ENCODE data around the gene NF1.
"Not testable (repeated sequence)": the region's sequence is repeated elsewhere in the genome, so short reads cannot be mapped to it uniquely, and the experiment has no call there.

NF1 gene

GRCh38 chr17:31113368-31113767 is 18.6 kb downstream of the NF1 start:
- H4K91ac ChIP-seq (ENCODE audit: low read depth, low read length, poor library complexity); H2BK12ac ChIP-seq (ENCODE audit: low read length); H3K23ac ChIP-seq (ENCODE audit: low read depth, low read length, poor library complexity); H2AFZ ChIP-seq (ENCODE audit: low read length); H3K27ac ChIP-seq (replicated peaks; ENCODE audit: low read length); H4K8ac ChIP-seq (ENCODE audit: low read depth, low read length); DNase-seq (ENCODE audit: low spot score); H3K4me2 ChIP-seq (ENCODE audit: insufficient read depth, low read length, poor library complexity, severe bottlenecking); H3K4ac ChIP-seq (ENCODE audit: low read length); H2AK5ac ChIP-seq (ENCODE audit: low read depth, low read length); H3K27me3 ChIP-seq (ENCODE audit: control insufficient read depth in 3 of 3, insufficient read depth in 3 of 3, low read depth in 1 of 3, low read length in 3 of 3); H3K9me3 ChIP-seq (replicated peaks in 1 of 2; ENCODE audit: control insufficient read depth in 2 of 2, insufficient read depth in 1 of 2, low read depth in 1 of 2, low read length in 2 of 2); H3K18ac ChIP-seq (ENCODE audit: low read length); H3K14ac ChIP-seq (ENCODE audit: low read length); H3K4me3 ChIP-seq (ENCODE audit: low read length in 2 of 2); H3K79me1 ChIP-seq (ENCODE audit: low read depth, low read length); H2BK120ac ChIP-seq (ENCODE audit: low read depth, low read length); H2BK15ac ChIP-seq (ENCODE audit: low read length); H2BK5ac ChIP-seq (ENCODE audit: low read length); H3K9ac ChIP-seq (ENCODE audit: low read depth, low read length, poor library complexity): not testable (repeated sequence)
- Histone ChIP-seq H3K36me3 (replicated peaks in 1 of 2; ENCODE audit: control insufficient read depth in 2 of 2, insufficient read depth in 2 of 2, low read length in 2 of 2) (peaks cover 0 to 16% of the 10 kb centered on the region in 2 donors), H3K4me1 (ENCODE audit: control insufficient read depth in 2 of 2, insufficient read depth in 1 of 2, low read depth in 1 of 2, low read length in 2 of 2) (peaks cover 3 to 15% of the 10 kb centered on the region in 2 donors)
- WGBS, 2 donors (ENCODE audit: extremely low coverage in 2 of 2, insufficient read length in 2 of 2, insufficient replicate concordance in 1 of 2) = no CpG with 5 or more reads among the region's 7 CpGs

GRCh38 chr17:31113939-31114338 is 19.2 kb downstream of the NF1 start:
- no peak overlapping the region for H2BK120ac ChIP-seq (ENCODE audit: low read depth, low read length)

GRCh38 chr17:31114956-31115555 is 20.3 kb downstream of the NF1 start:
- no peaks in the 10 kb centered on the region for H3K27me3 ChIP-seq (ENCODE audit: control insufficient read depth in 3 of 3, insufficient read depth in 3 of 3, low read depth in 1 of 3, low read length in 3 of 3)
- no peak overlapping the region for H2BK120ac ChIP-seq (ENCODE audit: low read depth, low read length)
- H2BK5ac ChIP-seq (ENCODE audit: low read length) = no peak overlapping the region
- no peak overlapping the region for H2AK5ac ChIP-seq (ENCODE audit: low read depth, low read length)
- peaks cover 0 to 10% of the 10 kb centered on the region in 2 donors for H3K36me3 ChIP-seq (replicated peaks in 1 of 2; ENCODE audit: control insufficient read depth in 2 of 2, insufficient read depth in 2 of 2, low read length in 2 of 2)
- no peak overlapping the region for H3K14ac ChIP-seq (ENCODE audit: low read length)
- no peak overlapping the region for H3K4me2 ChIP-seq (ENCODE audit: insufficient read depth, low read length, poor library complexity, severe bottlenecking)
- H3K27ac ChIP-seq (replicated peaks; ENCODE audit: low read length) = no peak overlapping the region
- no CpG with 5 or more reads among the region's 3 CpGs for WGBS, 2 donors (ENCODE audit: extremely low coverage in 2 of 2, insufficient read length in 2 of 2, insufficient replicate concordance in 1 of 2)
- peaks cover 3 to 11% of the 10 kb centered on the region in 2 donors for H3K4me1 ChIP-seq (ENCODE audit: control insufficient read depth in 2 of 2, insufficient read depth in 1 of 2, low read depth in 1 of 2, low read length in 2 of 2)
- peaks cover 2% of the 10 kb centered on the region for H3K79me1 ChIP-seq (ENCODE audit: low read depth, low read length)
- H3K4ac ChIP-seq (ENCODE audit: low read length) = no peak overlapping the region
- H3K4me3 ChIP-seq (ENCODE audit: low read length in 2 of 2) = no peak overlapping the region
- no peak for DNase-seq (ENCODE audit: low spot score)
- H4K91ac ChIP-seq (ENCODE audit: low read depth, low read length, poor library complexity) = no peak overlapping the region
- H3K9ac ChIP-seq (ENCODE audit: low read depth, low read length, poor library complexity) = no peak overlapping the region
- no peak overlapping the region for H2BK12ac ChIP-seq (ENCODE audit: low read length)
- no peak overlapping the region for H2BK15ac ChIP-seq (ENCODE audit: low read length)
- H4K8ac ChIP-seq (ENCODE audit: low read depth, low read length) = no peak overlapping the region
- no peaks in the 10 kb centered on the region for H3K9me3 ChIP-seq (replicated peaks in 1 of 2; ENCODE audit: control insufficient read depth in 2 of 2, insufficient read depth in 1 of 2, low read depth in 1 of 2, low read length in 2 of 2)
- H2AFZ ChIP-seq (ENCODE audit: low read length) = no peak overlapping the region
- no peak overlapping the region for H3K18ac ChIP-seq (ENCODE audit: low read length)
- H3K23ac ChIP-seq (ENCODE audit: low read depth, low read length, poor library complexity) = no peak overlapping the region

More at GRCh38 chr17:31113939-31114338, 19.2 kb downstream of the NF1 start:
- Histone ChIP-seq H2BK12ac (ENCODE audit: low read length) (no peak overlapping the region), H3K4me2 (ENCODE audit: insufficient read depth, low read length, poor library complexity, severe bottlenecking) (no peak overlapping the region), H3K36me3 (replicated peaks in 1 of 2; ENCODE audit: control insufficient read depth in 2 of 2, insufficient read depth in 2 of 2, low read length in 2 of 2) (peaks cover 0 to 13% of the 10 kb centered on the region in 2 donors), H3K18ac (ENCODE audit: low read length) (no peak overlapping the region), H3K4ac (ENCODE audit: low read length) (no peak overlapping the region), H2AK5ac (ENCODE audit: low read depth, low read length) (no peak overlapping the region), H3K23ac (ENCODE audit: low read depth, low read length, poor library complexity) (no peak overlapping the region), H2AFZ (ENCODE audit: low read length) (no peak overlapping the region), H3K9ac (ENCODE audit: low read depth, low read length, poor library complexity) (no peak overlapping the region), H3K27me3 (ENCODE audit: control insufficient read depth in 3 of 3, insufficient read depth in 3 of 3, low read depth in 1 of 3, low read length in 3 of 3) (no peaks in the 10 kb centered on the region), H2BK5ac (ENCODE audit: low read length) (no peak overlapping the region), H3K4me3 (ENCODE audit: low read length in 2 of 2) (no peak overlapping the region), H3K79me1 (ENCODE audit: low read depth, low read length) (peaks cover 2% of the 10 kb centered on the region), H3K9me3 (replicated peaks in 1 of 2; ENCODE audit: control insufficient read depth in 2 of 2, insufficient read depth in 1 of 2, low read depth in 1 of 2, low read length in 2 of 2) (no peaks in the 10 kb centered on the region), H3K27ac (replicated peaks; ENCODE audit: low read length) (no peak overlapping the region), H2BK15ac (ENCODE audit: low read length) (no peak overlapping the region), H4K91ac (ENCODE audit: low read depth, low read length, poor library complexity) (no peak overlapping the region), H4K8ac (ENCODE audit: low read depth, low read length) (no peak overlapping the region), H3K4me1 (ENCODE audit: control insufficient read depth in 2 of 2, insufficient read depth in 1 of 2, low read depth in 1 of 2, low read length in 2 of 2) (peaks cover 3 to 15% of the 10 kb centered on the region in 2 donors), H3K14ac (ENCODE audit: low read length) (no peak overlapping the region)
- no CpG with 5 or more reads among the region's 4 CpGs for WGBS, 2 donors (ENCODE audit: extremely low coverage in 2 of 2, insufficient read length in 2 of 2, insufficient replicate concordance in 1 of 2)
- no peak for DNase-seq (ENCODE audit: low spot score)

- Histone ChIP-seq H3K4ac (ENCODE audit: low read length) (no peak overlapping the region), H3K14ac (ENCODE audit: low read length) (no peak overlapping the region), H3K9me3 (replicated peaks in 1 of 2; ENCODE audit: control insufficient read depth in 2 of 2, insufficient read depth in 1 of 2, low read depth in 1 of 2, low read length in 2 of 2) (no peaks in the 10 kb centered on the region), H2AFZ (ENCODE audit: low read length) (no peak overlapping the region), H4K91ac (ENCODE audit: low read depth, low read length, poor library complexity) (no peak overlapping the region), H2BK120ac (ENCODE audit: low read depth, low read length) (no peak overlapping the region), H3K27me3 (ENCODE audit: control insufficient read depth in 3 of 3, insufficient read depth in 3 of 3, low read depth in 1 of 3, low read length in 3 of 3) (no peaks in the 10 kb centered on the region), H3K4me2 (ENCODE audit: insufficient read depth, low read length, poor library complexity, severe bottlenecking) (no peak overlapping the region), H3K36me3 (replicated peaks in 1 of 2; ENCODE audit: control insufficient read depth in 2 of 2, insufficient read depth in 2 of 2, low read length in 2 of 2) (peaks cover 0 to 10% of the 10 kb centered on the region in 2 donors), H3K79me1 (ENCODE audit: low read depth, low read length) (peaks cover 2% of the 10 kb centered on the region), H4K8ac (ENCODE audit: low read depth, low read length) (no peak overlapping the region), H3K18ac (ENCODE audit: low read length) (no peak overlapping the region), H3K23ac (ENCODE audit: low read depth, low read length, poor library complexity) (no peak overlapping the region), H2BK15ac (ENCODE audit: low read length) (no peak overlapping the region), H2AK5ac (ENCODE audit: low read depth, low read length) (no peak overlapping the region), H3K4me3 (ENCODE audit: low read length in 2 of 2) (no peak overlapping the region), H2BK5ac (ENCODE audit: low read length) (no peak overlapping the region), H3K4me1 (ENCODE audit: control insufficient read depth in 2 of 2, insufficient read depth in 1 of 2, low read depth in 1 of 2, low read length in 2 of 2) (peaks cover 1 to 5% of the 10 kb centered on the region in 2 donors), H3K27ac (replicated peaks; ENCODE audit: low read length) (no peak overlapping the region), H2BK12ac (ENCODE audit: low read length) (no peak overlapping the region), H3K9ac (ENCODE audit: low read depth, low read length, poor library complexity) (no peak overlapping the region)
- WGBS, 2 donors (ENCODE audit: extremely low coverage in 2 of 2, insufficient read length in 2 of 2, insufficient replicate concordance in 1 of 2) = no CpG with 5 or more reads among the region's 4 CpGs
- no peak for DNase-seq (ENCODE audit: low spot score)
These were observed 21.4 kb downstream of the NF1 start for GRCh38 chr17:31116167-31116566.
